GM12878 (cell line): Measurements from ENCODE around the gene CRB1. TPM values are rescaled to one million over a fixed set of nuclear protein-coding genes. Genes with fewer than 3 reads are reported as not detected.

Experiments used
- ATAC-seq: fragments of 200-7000 bp; cut with Tn5 transposase; 3 replicates; pipeline ENCODE4 v1.9.1; 2020; ENCODE audit warnings: mild to moderate bottlenecking, moderate library complexity
- BruUV-seq: library from RNA; stranded (reverse); fragments of 400-500 nt; replicated peaks from 2 replicates; lab custom pipeline; 2021; lab: Mats Ljungman, UMichigan
- CTCF ChIA-PET: fragments of 300-600 bp; sonication (Branson Sonifier 250); formaldehyde crosslinking; extraction: SDS; loops from one replicate; lab custom pipeline; 2021; ENCODE audit warnings: inconsistent platforms; lab: Yijun Ruan, JAX
- POLR2A ChIA-PET: fragments of 350-600 bp; formaldehyde crosslinking; extraction: SDS; loops from one replicate; lab custom pipeline; 2021; ENCODE audit warnings: inconsistent platforms; lab: Charles Lee
- RAD21 ChIA-PET: fragments of 300-600 bp; sonication (Branson Sonifier 250); formaldehyde crosslinking; loops from one replicate; lab custom pipeline; 2023; ENCODE audit warnings: antibody characterized with exemption; ENCODE audit not compliant: unreplicated experiment; lab: Charles Lee
- SMC1A ChIA-PET: fragments of 300-600 bp; sonication (Branson Sonifier 250); formaldehyde crosslinking; loops from one replicate; lab custom pipeline; 2023; ENCODE audit not compliant: unreplicated experiment, uncharacterized antibody; lab: Charles Lee
- DNase-seq: peaks from one replicate; pipeline ENCODE4 v3.0.0-alpha.2; 2011; ENCODE audit warnings: low read depth, low spot score
- FAIRE-seq: peaks from 3 replicates; lab custom pipeline; 2011; peaks lifted over from hg19 to GRCh38; lab: Jason Lieb, UNC
- H2AFZ ChIP-seq: 2 replicates; pipeline ENCODE4 v1.6.0; 2011; ENCODE audit warnings: low read depth, low read length, control low read depth; ENCODE audit not compliant: control insufficient read depth
- H3K27ac ChIP-seq: 2 replicates; pipeline ENCODE4 v1.5.1; 2011; ENCODE audit warnings: control low read depth; ENCODE audit not compliant: control insufficient read depth, insufficient read depth
- H3K27me3 ChIP-seq, 2 experiments: replicated peaks in 1 of 2; 2 replicates each; pipeline versions ENCODE4 v1.6.0 to v1.6.1; 2011; ENCODE audit warnings: low read length in 1 of 2; ENCODE audit not compliant: control insufficient read depth in 2 of 2, insufficient read depth in 2 of 2
- H3K36me3 ChIP-seq, 2 experiments: 2 replicates each; pipeline ENCODE4 v1.5.1; 2011; ENCODE audit warnings: low read length in 1 of 2; ENCODE audit not compliant: control insufficient read depth in 2 of 2, insufficient read depth in 2 of 2
- H3K4me1 ChIP-seq: 2 replicates; pipeline ENCODE4 v1.6.1; 2011; ENCODE audit warnings: mild to moderate bottlenecking, low read length, moderate library complexity, mixed read lengths; ENCODE audit not compliant: control insufficient read depth, insufficient read depth
- H3K4me2 ChIP-seq: 2 replicates; pipeline ENCODE4 v1.6.0; 2011; ENCODE audit warnings: control low read depth; ENCODE audit not compliant: control insufficient read depth, insufficient read depth
- H3K4me3 ChIP-seq: fragments of 200-600 bp; sonication (generic); 2 replicates; pipeline ENCODE4 v1.5.1; 2016
- H3K79me2 ChIP-seq: 2 replicates; pipeline ENCODE4 v1.6.0; 2011; ENCODE audit warnings: low read length; ENCODE audit not compliant: control insufficient read depth, insufficient read depth
- H3K9ac ChIP-seq: 2 replicates; pipeline ENCODE4 v1.8.0; 2011; ENCODE audit warnings: low read length, control low read depth, mixed read lengths; ENCODE audit not compliant: control insufficient read depth, insufficient read depth
- H3K9me3 ChIP-seq: replicated peaks from 3 replicates; pipeline ENCODE4 v1.5.1; 2011; ENCODE audit warnings: mild to moderate bottlenecking, low read length; ENCODE audit not compliant: control insufficient read depth, insufficient read depth
- H4K20me1 ChIP-seq: 2 replicates; pipeline ENCODE4 v1.6.0; 2011; ENCODE audit not compliant: control insufficient read depth, insufficient read depth
- ASH2L ChIP-seq: fragments of 300-600, 200-600 bp; sonication (generic); IDR thresholded peaks from 2 replicates; pipeline ENCODE4 v1.6.1; 2017; ENCODE audit warnings: low read depth, mild to moderate bottlenecking, borderline replicate concordance
- MYC ChIP-seq: IDR thresholded peaks from 2 replicates; pipeline ENCODE4 v1.6.1; 2011; ENCODE audit warnings: mild to moderate bottlenecking, low read length, moderate library complexity, inconsistent platforms; ENCODE audit not compliant: insufficient read depth, insufficient replicate concordance, insufficient read length, severe bottlenecking
- NFXL1 ChIP-seq: fragments of 450-650 bp; IDR thresholded peaks from 2 replicates; pipeline ENCODE4 v1.6.1; 2017; ENCODE audit warnings: antibody characterized with exemption, mild to moderate bottlenecking, borderline replicate concordance
- NKRF ChIP-seq: fragments of 450-650 bp; conservative IDR thresholded peaks from 2 replicates; pipeline ENCODE4 v1.6.1; 2017; ENCODE audit warnings: mild to moderate bottlenecking, moderate library complexity
- RAD21 ChIP-seq: IDR thresholded peaks from 2 replicates; pipeline ENCODE4 v1.6.1; 2011; ENCODE audit warnings: mild to moderate bottlenecking, low read depth, low read length, moderate library complexity; ENCODE audit not compliant: insufficient read depth
- ZBED1 ChIP-seq: IDR thresholded peaks from 2 replicates; pipeline ENCODE4 v1.6.1; 2016; ENCODE audit warnings: borderline replicate concordance
- ZNF24 ChIP-seq: fragments of 450-650 bp; IDR thresholded peaks from 2 replicates; pipeline ENCODE4 v1.6.1; 2017; ENCODE audit warnings: antibody characterized with exemption, mild to moderate bottlenecking
- WGBS: methylation state at CpG from one replicate; pipeline ENCODE4 v1.1.6; 2016; ENCODE audit warnings: low lambda C conversion rate; ENCODE audit not compliant: insufficient replicate concordance, insufficient coverage; ENCODE audit errors: missing lambda C conversion rate; 5-methylcytosine and 5-hydroxymethylcytosine counted together
- in situ Hi-C: fragments of 300-500 bp; cut with MboI; formaldehyde crosslinking; loops from 9 replicates; pipeline ENCODE4 v1.14.3; 2018; ENCODE audit warnings: mixed read lengths
- intact Hi-C: fragments of 100-400 bp; cut with micrococcal nuclease; formaldehyde crosslinking; loops from one replicate; pipeline ENCODE4 v1.14.2; 2022; ENCODE audit not compliant: unreplicated experiment
- polyA plus RNA-seq, 11 experiments: library from polyadenylated mRNA; depleted of rRNA in 4 of 11; unstranded in 6 of 11; stranded (reverse) in 5 of 11; fragments of >200 nt; fragmentation: Nextera tagmentation in 4 of 11; fragmentation: Illumina TruSeq in 1 of 11; extraction: Ambion mirVana in 4 of 11; extraction: Trizol in 1 of 11; gene quantifications; 1 replicate in 1 of 11; 2 replicates in 10 of 11; pipeline versions ENCODE4 v1.2.1 to v1.2.3, GENCODE V29; 2011 to 2016; ENCODE audit warnings: inconsistent platforms in 2 of 11, missing spikeins in 2 of 11, low read depth in 1 of 11
- total RNA-seq, 4 experiments: library from RNA; depleted of rRNA in 3 of 4; stranded (reverse); fragments of >200 nt in 3 of 4; fragmentation: Illumina TruSeq in 1 of 4; extraction: Trizol in 1 of 4; gene quantifications; 2 replicates each; pipeline versions ENCODE4 v1.2.1 to v1.2.3, GENCODE V29; 2013 to 2021

CRB1 gene
- total and polyA plus RNA-seq, 10 of the 15 experiments (the other 5 are each of a cell fraction or from before 2014, with no cell fraction given): 0.06 to 0.10 (median 0.06) TPM; not detected in 7

- Histone ChIP-seq H3K9me3 (no peaks in the 10 kb centered on the region), H3K79me2 (no peaks in the 10 kb centered on the region), H3K9ac (no peak overlapping the region), H3K27ac (no peak overlapping the region), H4K20me1 (no peaks in the 10 kb centered on the region), H3K4me2 (no peak overlapping the region), H3K27me3 (no peaks in the 10 kb centered on the region), H2AFZ (no peak overlapping the region), H3K4me3 (no peak overlapping the region), H3K36me3 (no peaks in the 10 kb centered on the region), H3K4me1 (no peaks in the 10 kb centered on the region)
- intact Hi-C loops (no loop called here), in situ Hi-C loops (no loop called here)
- ChIA-PET SMC1A (interaction anchor here (0.6 to 2.1 kb wide), 2 partner anchors 11 to 141 kb away, joined by 3 to 4 read pairs; no protein-coding TSS in a partner anchor), CTCF (no interaction called here), RAD21 (no interaction called here), POLR2A (no interaction called here)
- TF ChIP-seq ZNF24 (no peak), NFXL1 (no peak), NKRF (no peak), ZBED1 (no peak)
- no peak for ATAC-seq
- no TSS peak for BruUV-seq
- no peak for DNase-seq
- FAIRE-seq: no peak
- 64% methylated on average over 2 of the region's 2 CpGs for WGBS
These were observed 53.0 kb downstream of the CRB1 start for GRCh38 chr1:197320991-197321531.

DNA sequence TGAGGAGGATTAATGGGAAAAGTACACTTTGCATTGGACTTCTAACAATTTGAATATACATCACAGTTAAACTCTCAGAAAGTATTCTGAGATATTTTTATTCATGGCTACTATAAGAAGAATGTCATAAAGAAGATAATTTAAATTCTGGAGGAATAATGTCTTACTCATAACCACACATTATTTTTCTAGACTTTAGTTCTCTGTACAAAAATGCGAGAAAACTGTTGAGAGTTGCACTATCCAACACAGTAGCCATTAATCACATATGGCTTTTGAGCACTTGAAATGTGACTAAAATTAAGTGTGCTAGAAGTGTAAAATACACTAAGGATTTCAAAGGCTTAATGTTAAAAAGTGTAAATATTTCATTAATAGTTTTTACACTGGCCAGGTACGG is 53.8 kb downstream of the CRB1 start:
- TF ChIP-seq MYC: no peak
- TF ChIP-seq ASH2L: no peak
- TF ChIP-seq RAD21: no peak
- Histone ChIP-seq H3K27ac (no peak overlapping the region), H3K9me3 (no peaks in the 10 kb centered on the region), H3K36me3 (no peaks in the 10 kb centered on the region), H3K79me2 (no peaks in the 10 kb centered on the region), H3K4me1 (no peaks in the 10 kb centered on the region), H3K9ac (no peak overlapping the region), H3K4me3 (no peak overlapping the region), H2AFZ (no peak overlapping the region), H3K4me2 (no peak overlapping the region), H4K20me1 (no peaks in the 10 kb centered on the region), H3K27me3 (no peaks in the 10 kb centered on the region)
- RAD21 ChIA-PET: no interaction called here
- POLR2A ChIA-PET: no interaction called here
- intact Hi-C loops (no loop called here), in situ Hi-C loops (no loop called here)
- SMC1A ChIA-PET: interaction anchor here (1.0 to 2.1 kb wide), 2 partner anchors 108 to 141 kb away, joined by 4 read pairs; no protein-coding TSS in a partner anchor
- no TSS peak for BruUV-seq
- WGBS: 31% methylated on average over 2 of the region's 2 CpGs
- no peak for DNase-seq
- FAIRE-seq: no peak
- CTCF ChIA-PET: interaction anchor here (0.6 kb wide), 1 partner anchor 8 kb away, joined by 5 read pairs; no protein-coding TSS in a partner anchor
- no peak for ATAC-seq
